GM13976 (cell line): ENCODE data around the gene ANGEL1.

Experiments used
- DNase-seq: peaks from one replicate; pipeline ENCODE4 v3.0.0; 2012; ENCODE audit warnings: low spot score
- in situ Hi-C: fragments of 300-500 bp; cut with MboI; formaldehyde crosslinking; loops from one replicate; pipeline ENCODE4 v1.12.0; 2022; ENCODE audit warnings: low sequenced_read_pairs, mixed read lengths, inconsistent platforms; ENCODE audit not compliant: unreplicated experiment
- TF ChIP-seq, protein P1 (sequence below): IDR thresholded peaks from 2 replicates; pipeline ENCODE4 v1.5.1; 2012; ENCODE audit warnings: borderline replicate concordance, mild to moderate bottlenecking; ENCODE audit not compliant: insufficient read depth; ENCODE audit errors: extremely low read depth, missing control alignments, control extremely low read depth

Gene ANGEL1

DNA sequence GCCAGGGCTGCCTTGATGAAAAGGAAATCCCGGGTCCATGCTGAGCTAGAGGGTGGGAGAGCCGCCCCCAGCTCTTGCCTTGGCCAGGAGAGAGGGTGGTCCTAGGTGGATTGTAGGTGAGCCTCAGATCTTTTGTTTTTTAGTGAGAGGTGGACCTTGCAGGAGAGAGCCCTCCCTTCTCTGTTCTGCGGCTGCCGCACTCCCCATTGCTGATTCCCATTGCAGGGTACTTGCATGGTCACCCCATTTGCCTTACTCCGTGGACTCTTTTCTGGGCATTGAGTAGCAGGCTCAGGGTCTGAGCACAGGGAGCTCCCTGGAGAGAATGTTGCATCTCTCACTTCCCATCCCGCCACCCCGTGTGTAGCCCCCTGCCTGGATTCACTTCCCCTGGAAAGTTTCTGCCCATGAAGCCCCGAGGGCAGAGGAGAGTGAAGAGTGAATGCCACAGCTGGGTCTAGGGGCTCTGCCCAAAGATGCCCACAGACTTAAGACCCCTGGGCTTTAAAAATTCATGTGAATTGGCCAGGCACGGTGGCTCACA lies 41.2 kb downstream of the ANGEL1 start:
- in situ Hi-C loops = no loop called here
- no peak for DNase-seq
- TF ChIP-seq, protein P1, sequence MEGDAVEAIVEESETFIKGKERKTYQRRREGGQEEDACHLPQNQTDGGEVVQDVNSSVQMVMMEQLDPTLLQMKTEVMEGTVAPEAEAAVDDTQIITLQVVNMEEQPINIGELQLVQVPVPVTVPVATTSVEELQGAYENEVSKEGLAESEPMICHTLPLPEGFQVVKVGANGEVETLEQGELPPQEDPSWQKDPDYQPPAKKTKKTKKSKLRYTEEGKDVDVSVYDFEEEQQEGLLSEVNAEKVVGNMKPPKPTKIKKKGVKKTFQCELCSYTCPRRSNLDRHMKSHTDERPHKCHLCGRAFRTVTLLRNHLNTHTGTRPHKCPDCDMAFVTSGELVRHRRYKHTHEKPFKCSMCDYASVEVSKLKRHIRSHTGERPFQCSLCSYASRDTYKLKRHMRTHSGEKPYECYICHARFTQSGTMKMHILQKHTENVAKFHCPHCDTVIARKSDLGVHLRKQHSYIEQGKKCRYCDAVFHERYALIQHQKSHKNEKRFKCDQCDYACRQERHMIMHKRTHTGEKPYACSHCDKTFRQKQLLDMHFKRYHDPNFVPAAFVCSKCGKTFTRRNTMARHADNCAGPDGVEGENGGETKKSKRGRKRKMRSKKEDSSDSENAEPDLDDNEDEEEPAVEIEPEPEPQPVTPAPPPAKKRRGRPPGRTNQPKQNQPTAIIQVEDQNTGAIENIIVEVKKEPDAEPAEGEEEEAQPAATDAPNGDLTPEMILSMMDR = no peak

GRCh38 chr14:76770521-76771436 lies 41.9 kb downstream of the ANGEL1 start:
- in situ Hi-C loops = no loop called here
- no peak for DNase-seq
- TF ChIP-seq, protein P1 = no peak

DNA sequence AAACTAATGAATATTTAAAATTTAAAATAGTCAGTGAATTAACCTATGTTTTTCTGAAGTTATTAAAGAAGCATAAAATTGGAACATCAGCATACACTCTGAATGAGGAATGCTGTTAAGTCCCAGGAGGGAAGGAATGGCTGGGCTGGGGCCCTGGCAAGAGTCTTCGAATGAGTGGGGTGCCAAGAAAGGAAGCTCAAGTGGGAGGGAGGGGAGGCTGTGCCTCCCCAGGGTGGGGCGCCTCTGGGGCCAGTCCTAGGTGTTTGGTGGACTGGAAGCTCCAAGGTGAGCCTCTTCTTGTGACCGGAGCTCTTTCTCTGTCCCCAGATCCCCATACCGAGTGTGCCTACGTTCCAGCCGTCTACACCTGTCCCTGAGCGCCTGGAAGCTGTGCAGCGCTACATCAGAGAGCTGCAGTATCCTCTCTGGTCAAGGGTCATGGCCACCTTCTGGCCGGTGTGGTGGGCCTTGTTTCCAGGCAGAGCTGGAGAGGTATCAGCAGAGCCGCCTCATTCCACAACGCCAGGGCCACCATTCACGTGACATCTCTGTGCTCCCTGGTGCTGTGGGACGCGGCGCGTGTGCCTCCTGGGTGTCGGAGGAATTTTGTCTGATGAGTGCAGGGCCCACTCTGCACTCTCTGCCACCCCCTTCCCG lies 42.9 kb downstream of the ANGEL1 start:
- no peak for DNase-seq
- TF ChIP-seq, protein P1 = no peak
- in situ Hi-C loops = no loop called here

DNA sequence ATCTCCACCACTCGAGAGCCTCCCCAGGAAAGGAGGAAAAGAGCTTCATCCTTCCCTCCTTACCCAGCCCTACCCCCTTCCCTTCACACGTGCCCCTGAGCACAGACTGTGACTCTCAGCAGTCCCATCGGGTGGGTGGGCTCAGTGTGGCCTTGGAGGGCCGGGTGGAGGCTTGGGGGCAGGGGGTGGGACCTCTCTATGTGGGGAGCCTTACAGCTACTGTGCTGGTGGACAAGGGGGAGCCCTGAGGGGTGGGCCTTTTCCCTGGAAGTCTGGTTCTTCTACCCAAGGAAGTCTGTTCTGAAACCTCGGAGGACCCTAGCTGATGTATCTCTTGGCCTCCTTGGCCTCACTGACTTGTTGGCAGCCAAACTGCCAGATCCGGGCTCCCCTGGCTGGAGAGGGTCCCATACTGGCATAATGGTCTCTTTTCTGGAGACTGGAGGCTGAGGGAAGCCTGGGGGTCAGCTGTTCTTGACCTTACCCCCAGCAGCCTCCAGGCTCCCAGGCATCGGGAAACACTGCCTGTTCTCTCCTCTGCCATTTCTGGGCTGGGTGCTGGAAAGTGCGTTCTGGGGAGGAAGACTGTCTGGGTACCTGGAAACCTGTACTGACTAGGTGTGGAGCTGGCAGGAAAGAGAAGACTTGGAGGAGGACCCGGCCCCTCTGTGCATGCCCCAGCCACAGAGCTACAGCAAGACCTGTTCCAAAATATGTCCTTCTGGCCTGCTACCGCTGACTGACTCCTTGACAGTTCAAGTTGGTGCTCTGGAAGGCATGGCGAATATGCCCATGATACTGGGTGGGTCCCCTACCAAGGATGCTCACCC lies 43.8 kb downstream of the ANGEL1 start:
- in situ Hi-C loops = no loop called here
- no peak for DNase-seq
- TF ChIP-seq, protein P1 = no peak

- TF ChIP-seq, protein P1 = no peak
- peak; percentile 85 for DNase-seq
- in situ Hi-C loops = no loop called here
Observed at GRCh38 chr14:76767681-76768656, 44.7 kb downstream of the ANGEL1 start.
